IPS DF 4.7 (cell line): ENCODE data around the gene POGLUT2.
"Not testable (repeated sequence)": the region's sequence is repeated elsewhere in the genome, so short reads cannot be mapped to it uniquely, and the experiment has no call there.

Source experiments
- DNase-seq: peaks from one replicate; pipeline ENCODE4 v3.0.0-alpha.2; 2013; ENCODE audit warnings: low spot score; ENCODE audit errors: extremely low read depth

Gene POGLUT2

DNA sequence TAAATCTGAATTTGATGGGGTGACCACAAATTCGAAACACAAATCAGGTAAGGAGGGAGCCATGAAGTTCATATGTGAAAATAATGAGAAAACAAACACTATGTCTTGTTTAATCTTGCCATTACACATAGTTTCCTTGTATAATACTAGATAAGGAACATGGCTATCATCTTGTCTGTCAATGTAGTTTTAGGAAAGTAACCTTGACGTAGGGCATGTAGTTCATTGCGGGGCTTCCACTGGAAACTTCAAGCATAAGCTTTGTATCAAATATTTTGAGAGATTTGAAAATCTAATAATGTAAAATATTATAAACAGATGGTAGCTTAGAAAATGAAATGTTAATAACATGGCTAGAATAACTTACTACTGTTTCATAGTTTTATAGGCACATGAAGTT, 8.9 kb upstream of the POGLUT2 start:
- DNase-seq = no peak

DNA sequence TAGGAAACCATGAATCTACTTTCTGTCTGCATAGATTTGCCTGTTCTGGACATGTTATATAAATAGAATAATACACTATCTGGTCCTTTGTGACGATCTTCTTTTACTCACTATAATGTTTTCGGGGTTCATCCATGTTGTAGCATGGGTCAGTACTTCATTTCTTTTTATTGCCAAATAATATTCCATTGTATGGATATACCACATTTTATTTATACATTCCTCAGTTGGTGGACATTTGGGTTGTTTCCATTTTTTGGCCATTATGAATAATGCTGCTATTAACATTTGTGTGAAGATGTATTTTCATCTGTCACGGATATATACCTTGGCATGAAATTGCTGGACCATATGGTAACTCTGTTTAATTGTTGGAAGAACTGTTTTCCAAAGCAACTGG, 6.9 kb upstream of the POGLUT2 start:
- DNase-seq = no peak

DNA sequence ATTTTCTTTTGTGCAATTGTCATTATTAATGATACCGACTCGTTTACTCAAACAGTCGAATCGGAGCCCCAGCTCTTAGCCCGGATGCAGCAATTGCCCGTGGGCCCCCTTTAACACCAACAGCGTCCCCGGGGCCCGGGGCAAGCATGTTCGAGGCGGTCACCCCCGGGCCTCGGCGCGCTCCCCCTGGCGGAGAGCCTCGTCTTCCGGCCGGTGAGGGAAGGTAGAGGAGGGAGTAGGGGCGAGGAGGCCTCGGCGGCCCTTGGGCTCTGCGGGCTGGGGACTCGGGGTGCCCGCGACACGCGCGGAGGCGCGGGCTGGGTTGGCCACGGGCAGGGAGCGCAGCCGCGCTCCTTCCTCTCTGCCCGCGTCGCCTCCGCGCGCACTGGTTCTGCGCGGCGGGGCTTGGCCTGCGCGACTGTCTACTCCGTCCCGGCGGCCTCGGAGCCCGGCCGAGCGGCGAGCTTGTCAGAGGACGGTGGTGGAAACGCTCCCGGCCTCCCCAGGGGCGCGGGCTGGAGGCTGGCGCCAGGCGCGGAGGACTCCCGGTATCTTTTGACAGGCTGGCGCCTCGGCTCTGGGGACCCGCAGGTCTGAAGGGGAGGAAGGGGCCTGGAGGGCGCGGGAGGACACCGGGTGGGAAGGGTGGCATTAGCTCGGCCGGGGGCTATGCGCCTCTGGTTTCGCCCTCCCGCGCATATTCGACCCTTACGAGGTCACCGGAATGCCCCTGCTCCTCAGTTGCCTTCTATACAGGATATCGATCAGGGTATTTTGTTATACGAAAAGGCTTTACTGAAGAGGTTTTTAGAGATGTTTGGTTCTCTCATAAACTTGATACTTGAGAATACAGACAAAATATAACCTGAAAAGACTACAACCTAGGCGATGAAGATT, 1.6 kb upstream of the POGLUT2 start:
- DNase-seq = no peak

DNA sequence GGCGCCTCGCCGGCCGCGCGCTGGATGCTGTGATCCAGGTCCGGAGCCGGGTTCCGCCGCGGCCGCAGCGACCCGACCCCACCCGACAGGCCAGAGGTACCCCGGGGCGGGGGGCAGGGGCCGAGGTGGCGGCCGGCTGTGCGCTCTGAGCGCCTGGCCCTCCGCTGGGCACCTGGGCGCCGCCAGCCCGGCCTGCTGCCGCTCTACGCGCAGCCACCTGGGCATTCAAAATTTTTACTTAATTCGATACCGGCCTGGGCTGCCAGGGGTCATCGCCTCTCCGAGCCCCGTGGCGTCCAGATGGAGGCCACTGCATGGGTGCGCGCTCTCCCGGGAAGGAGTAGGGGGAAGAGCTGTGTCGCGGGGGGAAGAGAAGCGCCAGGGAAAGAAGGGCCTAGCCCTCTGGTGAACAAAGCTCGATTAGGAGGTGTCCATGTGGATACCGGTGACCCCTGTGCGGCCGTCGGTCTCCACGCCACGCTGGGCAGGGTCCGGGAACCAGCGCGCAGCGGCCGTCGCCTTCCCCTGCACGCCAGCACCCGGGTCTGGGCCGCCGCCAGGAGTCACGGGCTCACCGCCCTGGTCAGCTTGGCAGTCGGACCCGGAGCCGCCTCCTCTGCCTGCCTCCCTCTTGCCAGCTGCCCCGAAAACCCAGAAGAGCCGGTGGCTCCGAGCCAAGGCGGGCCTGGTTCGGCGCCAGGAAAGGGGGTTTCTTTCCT, 809 bp upstream of the POGLUT2 start:
- no peak for DNase-seq

DNA sequence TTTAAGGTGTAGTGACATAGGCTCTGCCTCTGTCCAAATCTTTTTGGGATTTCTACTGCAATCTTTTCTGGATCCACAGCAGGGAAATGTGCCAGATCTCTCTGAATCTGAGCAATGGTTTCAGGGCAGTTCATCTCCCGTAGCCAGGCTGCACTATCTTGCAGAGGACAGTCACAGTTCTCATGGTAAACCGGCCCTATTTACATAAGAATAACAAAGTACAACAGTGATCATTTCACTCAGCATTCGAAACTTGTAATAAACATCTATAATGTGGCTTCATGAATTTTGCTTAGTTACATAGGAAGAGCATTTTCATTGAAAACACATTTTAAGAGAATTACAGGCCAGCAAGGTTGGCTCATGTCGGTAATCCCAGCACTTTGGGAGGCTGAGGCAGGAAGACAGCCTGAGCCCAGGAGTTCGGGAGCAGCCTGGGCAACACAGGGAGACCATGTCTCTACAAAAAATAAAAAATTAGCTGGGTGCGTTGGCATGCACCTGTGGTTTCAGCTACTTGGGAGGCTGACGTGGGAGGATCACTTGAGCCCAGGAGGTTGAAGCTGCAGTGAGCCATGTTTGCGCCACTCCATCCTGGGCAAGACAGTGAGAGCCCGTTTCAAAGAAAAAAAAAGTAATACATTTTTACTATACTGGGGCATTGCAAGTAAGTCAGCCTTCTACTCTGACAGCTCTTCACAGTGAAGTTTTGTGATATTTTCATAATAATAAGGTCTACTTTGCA, 5.0 kb downstream of the POGLUT2 start:
- no peak for DNase-seq

DNA sequence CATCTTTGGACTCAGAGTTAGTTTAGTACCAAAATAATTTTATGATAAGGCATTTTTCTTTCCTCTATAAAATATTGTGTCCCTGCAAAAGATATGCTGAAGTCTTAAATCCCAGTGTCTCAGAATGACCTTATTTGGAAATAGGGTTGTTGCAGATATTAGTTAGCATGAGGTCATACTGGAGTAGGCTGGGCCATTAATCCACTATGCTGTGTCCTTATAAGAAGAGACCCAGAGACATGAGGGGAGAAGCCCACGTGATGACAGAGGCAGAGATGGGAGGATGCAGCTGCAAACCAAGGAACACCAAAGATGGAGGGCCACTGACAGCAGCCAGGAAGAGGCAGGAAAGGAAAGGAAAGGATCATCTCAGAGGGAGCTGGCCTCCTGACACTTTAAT, 6.4 kb downstream of the POGLUT2 start:
- no peak for DNase-seq

DNA sequence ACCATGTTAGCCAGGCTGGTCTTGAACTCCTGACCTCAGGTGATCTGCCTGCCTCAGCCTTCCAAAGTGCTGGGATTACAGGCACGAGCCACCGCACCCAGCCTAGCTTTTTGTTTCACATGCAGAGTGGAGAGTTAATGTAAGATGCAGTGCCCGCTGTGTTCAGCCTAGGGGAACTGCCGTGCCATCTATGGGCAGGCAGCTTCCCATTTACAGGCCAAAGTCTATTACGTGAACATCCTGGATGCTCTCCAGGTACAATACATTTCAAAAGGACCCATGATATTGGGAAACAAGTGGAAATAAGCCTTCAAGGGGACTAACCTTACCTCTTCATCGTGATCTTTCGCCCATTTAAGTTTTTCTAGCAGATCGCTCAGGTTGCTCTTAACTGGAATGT, 10.1 kb downstream of the POGLUT2 start:
- DNase-seq = no peak

DNA sequence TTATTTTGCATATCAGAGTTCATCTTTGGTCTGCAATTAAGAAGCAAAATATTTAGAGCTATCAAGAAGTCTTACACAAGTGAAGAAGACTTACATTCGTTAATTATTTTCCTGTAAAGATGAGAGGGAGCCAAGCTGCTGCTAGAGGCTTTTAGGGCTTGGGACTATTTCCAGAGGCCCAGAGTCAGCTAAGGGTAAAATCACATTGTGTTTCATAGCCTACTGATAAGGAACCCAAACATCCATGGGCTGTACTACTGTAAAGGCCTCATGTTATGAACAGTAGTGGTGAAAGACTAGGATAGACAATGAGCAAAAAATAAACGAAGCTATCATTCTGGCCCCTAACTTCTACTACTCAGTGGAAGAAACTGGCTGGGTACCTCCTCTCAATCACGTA, 14.3 kb downstream of the POGLUT2 start:
- no peak for DNase-seq

DNA sequence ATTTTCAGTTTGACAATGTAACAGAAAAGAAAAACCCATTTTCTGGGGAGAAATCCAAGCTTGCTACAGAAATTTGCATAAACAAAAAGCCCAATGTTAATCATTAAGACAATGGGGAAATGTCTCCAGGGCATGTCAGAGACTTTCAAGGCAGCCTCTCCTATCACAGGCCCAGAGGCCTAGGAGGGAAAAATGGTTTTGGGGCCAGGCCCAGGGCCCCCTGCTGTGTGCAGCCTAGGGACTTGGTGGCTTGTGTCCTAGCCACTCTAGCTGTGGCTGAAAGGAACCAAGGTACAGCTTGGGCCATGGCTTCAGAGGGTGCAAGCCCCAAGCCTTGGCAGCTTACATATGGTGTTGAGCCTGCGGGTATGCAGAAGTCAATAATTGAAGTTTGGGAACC, 17.2 kb downstream of the POGLUT2 start:
- DNase-seq = no peak

DNA sequence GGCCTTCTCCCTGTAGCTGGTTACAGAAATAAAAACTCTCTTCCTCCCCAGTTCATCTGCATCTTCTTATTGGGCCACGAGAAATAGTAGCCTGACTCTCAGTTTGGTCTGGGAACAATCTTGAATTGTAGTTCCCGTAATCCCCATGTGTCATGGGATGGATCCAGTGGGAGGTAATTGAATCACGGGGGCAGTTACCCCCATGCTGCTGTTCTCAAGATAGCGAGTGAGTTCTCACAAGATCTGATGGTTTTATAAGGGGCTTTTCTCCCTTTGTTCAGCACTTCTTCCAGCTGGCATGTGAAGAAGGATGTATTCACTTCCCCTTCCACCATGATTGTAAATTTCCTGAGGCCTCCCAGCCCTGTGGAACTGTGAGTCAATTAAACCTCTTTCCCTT, 18.1 kb downstream of the POGLUT2 start:
- DNase-seq = not testable (repeated sequence)

DNA sequence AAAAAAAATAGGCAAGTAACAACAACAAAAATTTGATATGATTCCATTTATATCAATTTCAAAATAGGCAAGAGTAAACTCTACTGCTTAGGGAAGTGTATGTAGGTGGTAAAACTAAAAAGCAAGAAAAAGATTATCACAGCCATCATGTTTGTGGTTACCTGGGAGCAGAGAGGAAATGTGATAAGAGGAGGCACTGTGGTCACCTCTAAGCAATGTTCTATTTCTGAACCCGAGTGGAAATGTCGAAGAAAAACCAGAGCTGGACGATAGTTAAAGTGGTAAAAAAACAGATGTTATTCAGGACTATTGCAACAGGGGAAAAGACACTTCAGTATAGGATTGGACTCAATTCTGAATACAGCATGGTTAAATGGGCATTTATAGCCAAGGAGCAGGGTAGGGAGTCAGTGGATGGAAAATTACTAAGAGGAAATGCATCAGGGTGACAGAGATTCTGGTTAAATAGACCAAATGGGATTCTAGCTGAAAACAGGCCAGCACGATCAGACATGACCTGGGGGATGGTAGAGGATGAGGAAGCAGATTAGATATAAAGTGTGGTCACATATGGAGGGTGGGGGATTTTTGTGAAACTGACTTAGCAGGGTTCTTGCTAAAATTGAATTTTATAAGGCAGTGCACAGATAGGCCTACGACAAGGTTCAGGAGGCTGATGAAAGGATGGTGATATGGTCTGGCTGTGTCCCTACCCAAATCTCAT, 19.2 kb downstream of the POGLUT2 start:
- no peak for DNase-seq

DNA sequence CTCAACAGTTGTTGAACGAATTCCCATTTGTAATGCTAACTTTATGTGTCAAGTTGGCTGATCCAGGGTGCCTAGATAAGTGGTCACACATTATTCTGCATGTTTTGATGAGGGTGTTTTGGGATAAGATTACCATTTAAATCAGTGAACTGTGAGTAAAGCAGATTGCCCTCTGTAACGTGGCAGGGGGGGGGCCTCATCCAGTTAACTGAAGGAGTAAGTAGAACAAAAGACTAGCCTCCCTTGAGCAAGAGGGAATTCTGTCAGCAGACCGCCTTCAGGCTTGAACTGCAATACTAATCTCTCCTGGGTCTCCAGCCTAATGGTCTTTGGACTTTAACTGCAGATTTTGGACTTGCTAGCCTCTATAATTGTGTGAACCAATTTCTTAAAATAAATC, 21.0 kb downstream of the POGLUT2 start:
- DNase-seq = no peak

DNA sequence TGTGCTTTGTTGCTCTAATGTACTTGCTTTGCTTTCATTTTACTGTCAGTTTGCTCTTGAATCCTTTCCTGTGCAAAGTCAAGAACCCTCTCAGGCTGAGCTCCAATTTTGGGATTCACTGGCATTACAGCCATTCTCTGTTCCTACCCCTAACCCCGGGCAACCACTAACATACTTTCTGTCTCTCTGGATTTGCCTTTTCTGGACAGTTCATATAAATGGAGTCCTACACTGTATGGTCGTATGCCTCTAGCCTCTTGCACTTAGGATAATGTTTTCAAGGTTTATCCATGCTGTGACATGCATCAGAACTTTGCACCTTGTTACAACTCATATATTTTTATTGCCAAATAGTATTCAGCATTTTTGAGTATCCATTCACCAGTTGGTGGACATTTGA, 22.5 kb downstream of the POGLUT2 start:
- no peak for DNase-seq

DNA sequence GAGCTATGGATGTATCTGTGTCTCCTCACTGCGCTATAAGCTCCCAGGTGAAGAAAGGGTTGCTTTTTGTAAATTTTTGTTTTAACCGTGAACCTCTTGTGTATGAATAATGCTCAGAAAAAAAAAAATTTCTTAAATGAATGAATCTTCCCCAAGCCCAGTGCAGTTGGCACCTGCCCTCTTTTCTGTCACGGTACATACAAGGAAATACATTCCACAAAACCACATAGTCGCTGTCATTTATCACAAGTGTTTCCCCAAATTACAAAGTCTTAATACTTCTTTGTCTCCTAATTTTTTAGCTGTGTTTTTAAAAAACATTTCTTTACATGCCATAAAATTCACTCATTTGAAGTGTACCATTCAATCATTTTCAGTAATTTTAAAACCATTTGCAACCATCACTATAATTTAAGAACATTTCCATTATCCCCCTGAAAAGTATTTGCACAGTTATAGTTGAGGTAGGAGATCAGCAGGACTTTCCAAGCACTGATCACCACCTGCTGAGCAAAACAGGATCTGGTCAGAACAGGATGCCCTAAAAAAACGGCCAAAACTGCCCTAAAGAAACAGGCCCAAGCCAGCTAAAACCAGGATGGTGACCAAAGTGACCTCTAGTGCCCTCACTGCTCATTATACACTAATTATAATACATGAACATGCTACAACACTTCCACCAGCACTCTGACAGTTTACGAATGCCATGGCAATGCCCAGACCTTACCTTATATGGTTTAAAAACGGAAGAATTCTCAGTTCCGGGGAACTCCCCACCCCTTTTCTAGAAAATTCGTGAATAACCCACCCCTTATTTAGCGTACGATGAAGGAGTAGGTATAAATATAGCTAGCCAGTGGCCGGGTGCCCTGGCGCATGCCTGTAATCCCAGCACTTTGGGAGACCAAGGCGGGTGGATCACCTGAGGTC, 23.9 kb downstream of the POGLUT2 start:
- DNase-seq = no peak

DNA sequence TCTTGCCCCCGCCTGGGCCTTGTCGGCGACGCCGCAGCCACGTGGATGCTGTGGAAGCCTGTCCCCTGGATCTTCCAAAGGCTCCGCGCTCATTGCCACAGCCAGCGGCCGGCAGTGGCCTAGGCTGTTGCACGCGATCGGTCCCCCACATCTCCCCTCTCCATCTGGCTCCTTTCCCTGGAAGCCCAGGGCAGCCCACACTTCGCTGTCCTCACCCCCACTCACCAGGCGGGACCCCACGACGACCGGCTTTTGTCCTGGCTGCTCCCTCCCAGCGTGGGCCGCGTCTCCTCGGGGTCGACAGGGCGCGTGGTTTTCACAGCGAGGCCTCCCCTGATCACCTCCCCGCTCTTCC, 24.6 kb downstream of the POGLUT2 start:
- DNase-seq = no peak

DNA sequence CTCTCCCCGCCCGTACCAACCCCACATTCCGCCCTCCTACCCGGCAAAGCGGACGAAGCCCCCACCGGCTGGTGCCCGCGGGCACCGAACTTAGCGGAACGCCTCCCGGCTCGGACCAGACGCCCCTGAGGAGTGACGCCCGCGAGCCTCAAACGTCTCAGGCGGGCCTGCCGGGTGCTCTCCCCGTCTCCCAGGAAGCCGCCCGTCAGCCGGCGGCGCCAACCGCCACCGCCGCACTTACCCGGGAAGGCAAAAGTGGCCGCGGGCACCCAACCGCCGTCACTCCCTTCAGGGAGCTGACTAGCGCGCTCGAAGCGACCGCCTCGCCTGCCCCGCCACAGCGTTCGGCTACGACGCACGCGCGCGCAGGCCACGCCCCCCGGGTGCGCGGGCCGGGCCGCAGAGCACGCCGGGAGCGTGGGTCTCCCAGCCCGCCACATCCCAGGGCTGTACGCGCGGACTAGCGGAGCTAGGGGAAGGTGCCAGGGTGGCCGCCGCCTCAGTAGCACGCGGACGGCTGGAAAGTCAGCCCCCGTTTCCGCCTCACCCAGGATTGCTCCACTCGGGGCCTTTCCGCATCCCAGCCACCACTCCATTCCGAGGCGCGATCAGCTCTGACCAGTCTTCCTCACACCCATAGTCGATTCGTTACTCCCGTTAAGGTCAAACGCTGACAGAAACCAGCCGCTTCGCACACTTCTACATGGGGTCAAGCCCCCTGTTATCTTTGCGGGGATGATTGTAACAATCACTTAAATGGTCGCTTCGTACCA, 25.1 kb downstream of the POGLUT2 start, which contains the start of gene TEX30:
TEX30 (minus strand) TSS at position 346 of the 773 bp plus-strand sequence. CDS start 3,760 bp downstream, outside the sequence.
- DNase-seq = no peak

DNA sequence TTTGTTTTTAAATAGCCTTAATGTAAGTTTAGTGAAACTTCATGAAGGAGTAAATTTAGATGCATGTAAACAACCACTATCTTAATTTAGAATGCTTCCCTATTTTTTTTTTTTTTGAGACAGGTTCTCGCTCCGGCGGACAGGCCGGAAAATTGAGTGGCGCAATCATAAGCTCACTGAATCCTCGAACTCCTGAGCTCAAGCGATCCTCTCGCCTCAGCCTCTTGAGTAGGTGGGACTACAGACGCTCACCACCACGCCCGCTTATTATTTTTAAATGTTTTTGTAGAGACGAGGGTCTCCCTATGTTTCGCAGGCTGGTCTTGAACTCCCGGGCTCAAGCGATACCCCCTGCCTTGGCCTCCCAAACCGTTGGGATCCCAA, 26.7 kb downstream of the POGLUT2 start:
- DNase-seq = no peak

DNA sequence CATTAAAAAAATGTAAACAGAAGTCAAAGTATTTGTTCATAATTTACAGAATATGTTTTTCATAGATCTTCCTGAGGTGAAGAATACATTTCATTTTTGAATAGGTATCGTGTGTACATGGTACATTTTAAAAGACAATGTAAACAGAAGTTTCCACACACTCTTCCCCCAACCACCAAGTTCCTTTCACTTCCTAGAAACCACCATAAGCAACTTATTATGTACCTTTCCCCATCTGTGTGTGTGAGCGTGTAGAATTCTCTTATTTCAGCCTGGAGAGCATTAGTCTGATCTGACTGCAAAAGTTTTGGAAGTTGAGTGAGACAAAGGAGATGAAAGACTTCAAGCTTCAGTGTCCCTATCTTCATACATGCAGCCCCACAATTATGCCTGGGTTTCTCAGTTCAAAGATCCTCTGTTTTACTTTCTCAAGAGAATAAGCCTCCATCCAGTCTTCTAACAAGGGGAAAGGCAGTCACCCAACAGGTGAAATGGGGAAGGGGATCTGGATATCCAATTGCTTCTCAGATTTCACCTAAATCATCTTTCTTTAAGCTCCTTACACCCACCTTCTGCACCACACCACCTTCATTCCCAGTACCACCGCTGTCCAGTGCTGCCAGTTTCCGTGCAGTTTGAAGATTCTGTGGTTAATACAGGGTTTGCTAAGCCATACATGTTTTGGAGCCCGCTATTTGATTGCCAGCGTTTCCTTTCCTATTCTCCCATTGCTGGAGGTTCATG, 27.3 kb downstream of the POGLUT2 start:
- no peak for DNase-seq

DNA sequence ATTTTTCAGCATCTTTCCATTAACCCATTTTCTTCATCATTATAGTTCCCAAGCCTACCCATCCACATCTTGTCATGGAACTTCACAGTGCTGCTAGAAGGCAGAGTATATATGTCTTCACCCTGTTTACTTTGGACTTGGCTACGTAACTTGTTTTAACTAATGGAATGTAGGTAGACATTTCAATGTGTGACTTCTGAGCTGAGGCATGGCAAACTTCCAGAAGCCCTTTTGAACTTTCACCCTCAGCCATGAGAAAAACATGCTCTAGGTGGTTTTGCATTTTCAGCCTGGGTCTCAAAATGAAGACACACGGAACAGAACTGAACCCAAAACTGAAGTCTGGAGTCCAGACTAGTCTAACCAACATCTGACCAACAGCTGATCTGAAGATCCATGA, 28.3 kb downstream of the POGLUT2 start:
- DNase-seq = no peak
